KMS-11 (cell line): ENCODE data around the gene RAB3GAP2.
"Not testable (repeated sequence)": the region's sequence is repeated elsewhere in the genome, so short reads cannot be mapped to it uniquely, and the experiment has no call there.

Experiments
- H2AFZ ChIP-seq: fragments of 200-600 bp; sonication (generic); 2 replicates; pipeline ENCODE4 v1.6.1; 2016; ENCODE audit warnings: antibody characterized with exemption, mixed run types, low read depth
- H3K27ac ChIP-seq: fragments of 200-600 bp; sonication (generic); 2 replicates; pipeline ENCODE4 v1.6.1; 2016; ENCODE audit warnings: mild to moderate bottlenecking, mixed run types
- H3K27me3 ChIP-seq: fragments of 200-600 bp; sonication (generic); 2 replicates; pipeline ENCODE4 v1.6.1; 2017; ENCODE audit warnings: mild to moderate bottlenecking, low read depth, mixed run types, moderate library complexity; ENCODE audit not compliant: insufficient read depth
- H3K36me3 ChIP-seq: fragments of 200-600 bp; sonication (generic); 2 replicates; pipeline ENCODE4 v1.6.1; 2017; ENCODE audit warnings: mild to moderate bottlenecking, mixed run types; ENCODE audit not compliant: insufficient read depth
- H3K4me1 ChIP-seq: fragments of 200-600 bp; sonication (generic); 2 replicates; pipeline ENCODE4 v1.6.1; 2016; ENCODE audit warnings: mild to moderate bottlenecking, low read depth, mixed run types; ENCODE audit not compliant: poor library complexity, severe bottlenecking
- H3K4me2 ChIP-seq: fragments of 200-600 bp; sonication (generic); 2 replicates; pipeline ENCODE4 v1.7.0; 2016; ENCODE audit warnings: mild to moderate bottlenecking, mixed run types
- H3K4me3 ChIP-seq: fragments of 200-600 bp; sonication (generic); IDR thresholded peaks from 2 replicates; pipeline ENCODE4 v1.6.1; 2017; ENCODE audit warnings: low read depth, low read length, mixed read lengths; ENCODE audit not compliant: insufficient read depth
- H3K79me2 ChIP-seq: fragments of 200-600 bp; sonication (generic); 2 replicates; pipeline ENCODE4 v1.6.1; 2016; ENCODE audit warnings: low read depth, mixed run types; ENCODE audit not compliant: insufficient read depth
- H3K9ac ChIP-seq: fragments of 200-600 bp; sonication (generic); 2 replicates; pipeline ENCODE4 v1.6.1; 2016; ENCODE audit warnings: mild to moderate bottlenecking, mixed run types
- H4K20me1 ChIP-seq: fragments of 200-600 bp; sonication (generic); 2 replicates; pipeline ENCODE4 v1.6.1; 2016; ENCODE audit warnings: mild to moderate bottlenecking, mixed run types; ENCODE audit not compliant: insufficient read depth
- TF ChIP-seq, protein P1 (sequence below): fragments of 200-600 bp; sonication (generic); conservative IDR thresholded peaks from 2 replicates; pipeline ENCODE4 v1.6.1; 2017; ENCODE audit warnings: low read depth, mild to moderate bottlenecking, antibody characterized with exemption, low read length, moderate library complexity, mixed read lengths

The RAB3GAP2 gene

DNA sequence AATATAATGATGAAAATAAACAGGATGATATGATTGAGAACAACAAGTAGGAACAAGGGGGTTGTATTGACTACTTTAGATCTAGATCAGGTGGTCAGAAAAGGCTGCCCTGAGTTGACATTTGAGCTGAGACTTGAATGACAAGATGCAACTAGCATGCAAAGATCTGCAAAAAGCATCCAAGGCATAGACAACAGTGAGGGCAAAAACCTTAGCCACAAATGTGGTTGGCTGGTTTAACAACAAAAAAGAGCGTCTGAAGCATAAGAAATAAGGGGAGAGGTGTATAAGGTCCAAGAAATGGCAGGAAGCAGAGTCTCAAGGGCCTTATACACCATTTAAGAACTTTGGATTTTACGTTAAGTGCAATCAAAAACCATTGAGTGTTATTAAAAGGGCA is 3.2 kb downstream of the RAB3GAP2 start:
- H3K9ac ChIP-seq: no peak overlapping the region
- H4K20me1 ChIP-seq: no peaks in the 10 kb centered on the region
- no peak overlapping the region for H3K4me3 ChIP-seq
- H3K27ac ChIP-seq: no peak overlapping the region
- H3K4me2 ChIP-seq: no peak overlapping the region
- H3K36me3 ChIP-seq: no peaks in the 10 kb centered on the region; the same call in 1 of the 2 replicates
- H3K27me3 ChIP-seq: no peaks in the 10 kb centered on the region
- peaks cover 26% of the 10 kb centered on the region for H3K4me1 ChIP-seq
- peaks cover 53% of the 10 kb centered on the region; the same call in 1 of the 2 replicates for H3K79me2 ChIP-seq
- TF ChIP-seq, protein P1, sequence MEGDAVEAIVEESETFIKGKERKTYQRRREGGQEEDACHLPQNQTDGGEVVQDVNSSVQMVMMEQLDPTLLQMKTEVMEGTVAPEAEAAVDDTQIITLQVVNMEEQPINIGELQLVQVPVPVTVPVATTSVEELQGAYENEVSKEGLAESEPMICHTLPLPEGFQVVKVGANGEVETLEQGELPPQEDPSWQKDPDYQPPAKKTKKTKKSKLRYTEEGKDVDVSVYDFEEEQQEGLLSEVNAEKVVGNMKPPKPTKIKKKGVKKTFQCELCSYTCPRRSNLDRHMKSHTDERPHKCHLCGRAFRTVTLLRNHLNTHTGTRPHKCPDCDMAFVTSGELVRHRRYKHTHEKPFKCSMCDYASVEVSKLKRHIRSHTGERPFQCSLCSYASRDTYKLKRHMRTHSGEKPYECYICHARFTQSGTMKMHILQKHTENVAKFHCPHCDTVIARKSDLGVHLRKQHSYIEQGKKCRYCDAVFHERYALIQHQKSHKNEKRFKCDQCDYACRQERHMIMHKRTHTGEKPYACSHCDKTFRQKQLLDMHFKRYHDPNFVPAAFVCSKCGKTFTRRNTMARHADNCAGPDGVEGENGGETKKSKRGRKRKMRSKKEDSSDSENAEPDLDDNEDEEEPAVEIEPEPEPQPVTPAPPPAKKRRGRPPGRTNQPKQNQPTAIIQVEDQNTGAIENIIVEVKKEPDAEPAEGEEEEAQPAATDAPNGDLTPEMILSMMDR: no peak
- H2AFZ ChIP-seq: no peak overlapping the region

DNA sequence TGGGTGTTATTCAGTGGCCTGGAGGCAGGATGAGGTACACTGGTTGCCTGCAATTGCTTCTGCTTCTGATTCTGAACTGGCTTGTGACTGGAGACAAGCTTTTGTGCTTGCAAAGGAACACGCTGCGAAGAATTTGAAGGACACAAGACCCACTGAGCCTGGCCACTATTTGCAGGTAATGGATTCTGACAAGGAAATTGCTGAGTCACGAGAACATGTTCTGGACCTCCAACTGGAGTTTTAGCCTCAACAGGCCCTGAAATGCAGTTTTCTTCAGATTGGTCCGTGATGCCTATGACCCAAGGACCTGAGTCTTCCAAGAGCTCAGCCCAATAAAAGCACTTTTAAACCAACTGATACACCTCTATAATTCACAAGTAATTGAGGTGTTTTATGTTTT is 4.6 kb downstream of the RAB3GAP2 start:
- Histone ChIP-seq H3K27ac (no peak overlapping the region), H3K27me3 (no peaks in the 10 kb centered on the region), H2AFZ (no peak overlapping the region), H4K20me1 (peaks cover 7% of the 10 kb centered on the region; the same call in 1 of the 2 replicates), H3K4me3 (no peak overlapping the region), H3K36me3 (no peaks in the 10 kb centered on the region; the same call in none of the 2 replicates), H3K4me2 (no peak overlapping the region), H3K79me2 (peaks cover 53% of the 10 kb centered on the region; the same call in 1 of the 2 replicates), H3K4me1 (peaks cover 20% of the 10 kb centered on the region), H3K9ac (no peak overlapping the region)
- TF ChIP-seq, protein P1: no peak

DNA sequence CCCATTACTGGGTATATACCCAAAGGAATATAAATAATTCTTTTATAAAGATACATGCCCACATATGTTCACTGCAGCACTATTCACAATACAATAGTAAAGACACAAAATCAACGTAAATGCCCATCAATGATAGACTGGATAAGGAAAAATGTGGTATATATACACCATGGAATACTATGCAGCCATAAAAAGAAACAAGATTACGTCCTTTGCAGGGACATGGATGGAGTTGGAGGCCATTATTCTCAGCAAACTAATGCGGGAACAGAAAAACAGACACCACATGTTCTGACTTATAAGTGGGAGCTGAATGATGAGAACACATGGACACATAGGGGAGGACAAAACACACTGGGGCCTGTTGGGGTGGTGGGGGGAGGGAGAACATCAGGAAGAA is 12.0 kb downstream of the RAB3GAP2 start:
- not testable (repeated sequence) for H3K27ac ChIP-seq, H4K20me1 ChIP-seq, H2AFZ ChIP-seq, H3K4me2 ChIP-seq, H3K9ac ChIP-seq, H3K4me1 ChIP-seq, H3K36me3 ChIP-seq, H3K27me3 ChIP-seq, H3K4me3 ChIP-seq
- H3K79me2 ChIP-seq: peaks cover 38% of the 10 kb centered on the region; the same call in 1 of the 2 replicates

DNA sequence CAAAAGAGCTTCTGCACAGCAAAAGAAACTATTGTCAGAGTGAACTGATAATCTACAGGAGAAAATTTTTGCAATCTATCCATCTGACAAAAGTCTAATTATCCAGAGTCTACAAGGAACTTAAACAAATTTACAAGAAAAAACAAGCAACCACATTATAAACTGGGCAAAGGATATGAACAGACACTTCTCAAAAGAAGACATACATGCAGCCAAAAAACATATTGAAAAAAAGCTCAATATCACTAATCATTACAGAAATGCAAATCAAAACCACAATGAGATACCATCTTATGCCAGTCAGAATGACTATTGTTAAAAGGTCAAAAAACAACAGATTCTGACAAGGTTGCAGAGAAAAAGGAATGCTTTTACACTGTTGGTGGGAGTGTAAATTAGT is 12.5 kb downstream of the RAB3GAP2 start:
- not testable (repeated sequence) for H4K20me1 ChIP-seq, H3K36me3 ChIP-seq, H3K27ac ChIP-seq, H3K4me1 ChIP-seq, H3K27me3 ChIP-seq, H3K4me3 ChIP-seq, H3K4me2 ChIP-seq, H2AFZ ChIP-seq, H3K9ac ChIP-seq
- H3K79me2 ChIP-seq: peaks cover 40% of the 10 kb centered on the region; the same call in 1 of the 2 replicates

DNA sequence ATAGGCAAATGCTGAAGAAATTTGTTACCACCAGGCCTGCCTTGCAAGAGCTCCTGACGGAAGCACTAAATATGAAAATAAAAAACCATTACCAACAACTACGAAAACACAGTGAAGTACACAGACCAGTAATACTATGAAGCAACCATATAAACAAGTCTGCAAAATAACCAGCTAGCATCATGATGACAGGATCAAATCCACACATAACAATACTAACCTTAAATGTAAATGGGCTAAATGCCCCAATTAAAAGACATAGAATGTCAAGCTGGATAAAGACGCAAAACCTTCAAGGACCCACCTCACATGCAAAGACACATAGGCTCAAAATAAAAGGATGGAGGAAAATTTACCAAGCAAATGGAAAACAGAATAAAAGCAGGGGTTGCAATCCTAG is 16.1 kb downstream of the RAB3GAP2 start:
- H3K4me1 ChIP-seq, H3K36me3 ChIP-seq, H2AFZ ChIP-seq, H3K4me2 ChIP-seq, H3K9ac ChIP-seq, H3K27ac ChIP-seq, H4K20me1 ChIP-seq, H3K27me3 ChIP-seq, H3K4me3 ChIP-seq: not testable (repeated sequence)
- peaks cover 40% of the 10 kb centered on the region; the same call in 1 of the 2 replicates for H3K79me2 ChIP-seq

DNA sequence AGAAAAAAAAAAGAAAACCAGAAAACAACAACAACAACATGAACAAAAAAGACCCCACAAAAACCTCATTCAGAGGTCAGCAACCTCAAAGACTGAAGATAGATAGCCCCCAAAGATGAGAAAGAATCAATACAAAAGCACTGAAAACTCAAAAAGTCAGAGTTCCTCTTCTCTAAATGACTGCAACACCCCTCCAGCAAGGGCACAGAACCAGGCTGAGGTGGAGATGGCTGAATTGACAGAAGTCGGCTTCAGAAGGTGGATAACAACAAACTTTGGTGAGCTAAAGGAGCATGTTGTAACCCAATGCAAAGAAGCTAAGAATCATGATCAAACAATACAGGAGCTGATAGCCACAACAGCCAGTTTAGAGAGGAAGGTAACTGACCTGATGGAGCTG is 17.0 kb downstream of the RAB3GAP2 start:
- no peak overlapping the region for H3K9ac ChIP-seq
- H3K4me1 ChIP-seq: no peaks in the 10 kb centered on the region
- H2AFZ ChIP-seq: no peak overlapping the region
- no peak overlapping the region for H3K27ac ChIP-seq
- H3K4me2 ChIP-seq: no peak overlapping the region
- H3K4me3 ChIP-seq: no peak overlapping the region
- peaks cover 40% of the 10 kb centered on the region; the same call in 1 of the 2 replicates for H3K79me2 ChIP-seq
- TF ChIP-seq, protein P1: no peak
- no peaks in the 10 kb centered on the region for H4K20me1 ChIP-seq
- no peaks in the 10 kb centered on the region for H3K27me3 ChIP-seq
- H3K36me3 ChIP-seq: peaks cover 6% of the 10 kb centered on the region; the same call in 1 of the 2 replicates

DNA sequence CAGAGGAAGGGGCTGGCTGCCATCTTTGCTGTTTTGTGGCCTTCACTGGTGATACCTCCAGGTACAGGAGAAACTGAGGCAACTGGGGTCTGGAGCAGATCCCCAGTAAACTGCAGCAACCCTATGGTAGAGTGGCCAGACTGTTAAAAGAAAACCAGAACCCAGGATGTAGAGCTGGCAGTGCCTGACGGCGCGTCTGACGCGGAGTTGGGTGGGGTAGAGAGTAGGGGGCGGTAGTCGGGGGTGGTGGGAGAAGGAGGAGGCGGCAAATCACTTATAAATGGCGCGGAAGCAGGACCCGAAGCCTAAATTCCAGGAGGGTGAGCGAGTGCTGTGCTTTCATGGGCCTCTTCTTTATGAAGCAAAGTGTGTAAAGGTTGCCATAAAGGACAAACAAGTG is 19.0 kb downstream of the RAB3GAP2 start:
- not testable (repeated sequence) for H3K27me3 ChIP-seq, H3K4me2 ChIP-seq, H3K36me3 ChIP-seq, H3K4me3 ChIP-seq, H3K4me1 ChIP-seq, H4K20me1 ChIP-seq, H3K9ac ChIP-seq, H2AFZ ChIP-seq, H3K27ac ChIP-seq
- H3K79me2 ChIP-seq: peaks cover 31% of the 10 kb centered on the region; the same call in 1 of the 2 replicates
